SK-N-SH treated with all-trans-retinoic acid at 6 μM for 48 hours (cell line): Measurements from ENCODE around the gene GRHL1.

Experiments used
- ATAC-seq: fragments of 200-7000 bp; cut with Tn5 transposase; 3 replicates; pipeline ENCODE4 v1.9.1; 2020; ENCODE audit warnings: mild to moderate bottlenecking, moderate library complexity
- ARNTL ChIP-seq: fragments of 450-650 bp; formaldehyde crosslinking; IDR thresholded peaks from 2 replicates; pipeline ENCODE4 v1.5.0; 2020; ENCODE audit warnings: low read depth, mild to moderate bottlenecking, moderate library complexity, borderline replicate concordance
- BACH2 ChIP-seq: fragments of 250-450 bp; sonication (Bioruptor Pico); IDR thresholded peaks from 2 replicates; pipeline ENCODE4 v1.9.0; 2021; ENCODE audit warnings: mild to moderate bottlenecking, borderline replicate concordance
- CSDC2 ChIP-seq: fragments of 250-450 bp; sonication (Bioruptor Pico); IDR thresholded peaks from 2 replicates; pipeline ENCODE4 v1.5.0; 2020; ENCODE audit warnings: mild to moderate bottlenecking, moderate library complexity
- ESRRG ChIP-seq: fragments of 250-450 bp; sonication (Bioruptor Pico); IDR thresholded peaks from 2 replicates; pipeline ENCODE4 v1.6.1; 2021; ENCODE audit warnings: mild to moderate bottlenecking
- GLIS3 ChIP-seq: fragments of 250-450 bp; sonication (Bioruptor Pico); IDR thresholded peaks from 2 replicates; pipeline ENCODE4 v1.5.0; 2020; ENCODE audit warnings: mild to moderate bottlenecking, moderate library complexity
- ISL1 ChIP-seq: fragments of 250-450 bp; sonication (Bioruptor Pico); IDR thresholded peaks from 2 replicates; pipeline ENCODE4 v2.1.2; 2022; ENCODE audit warnings: mild to moderate bottlenecking, moderate library complexity
- OSR1 ChIP-seq: fragments of 250-450 bp; sonication (Bioruptor Pico); IDR thresholded peaks from 2 replicates; pipeline ENCODE4 v1.8.0; 2022; ENCODE audit warnings: moderate library complexity, mild to moderate bottlenecking, inconsistent platforms
- POU6F1 ChIP-seq: fragments of 250-450 bp; sonication (Bioruptor Pico); IDR thresholded peaks from 2 replicates; pipeline ENCODE4 v1.8.0; 2021; ENCODE audit warnings: low read depth, mild to moderate bottlenecking, moderate library complexity, borderline replicate concordance
- PPARA ChIP-seq: fragments of 250-450 bp; sonication (Bioruptor Pico); IDR thresholded peaks from 2 replicates; pipeline ENCODE4 v1.5.0; 2020; ENCODE audit warnings: mild to moderate bottlenecking, borderline replicate concordance
- RARB ChIP-seq: fragments of 250-450 bp; sonication (Bioruptor Pico); IDR thresholded peaks from 2 replicates; pipeline ENCODE4 v1.8.0; 2021; ENCODE audit warnings: mild to moderate bottlenecking, moderate library complexity
- SNAI2 ChIP-seq: fragments of 250-450 bp; sonication (Bioruptor Pico); IDR thresholded peaks from 2 replicates; pipeline ENCODE4 v1.5.0; 2020; ENCODE audit warnings: mild to moderate bottlenecking, moderate library complexity
- TCF4 ChIP-seq: fragments of 250-450 bp; sonication (Bioruptor Pico); IDR thresholded peaks from 2 replicates; pipeline ENCODE4 v1.8.0; 2021; ENCODE audit warnings: mild to moderate bottlenecking, moderate library complexity, borderline replicate concordance
- TOX ChIP-seq: fragments of 250-450 bp; sonication (Bioruptor Pico); IDR thresholded peaks from 2 replicates; pipeline ENCODE4 v1.8.0; 2021; ENCODE audit warnings: mild to moderate bottlenecking, moderate library complexity, borderline replicate concordance
- TSHZ2 ChIP-seq: fragments of 250-450 bp; sonication (Bioruptor Pico); IDR thresholded peaks from 2 replicates; pipeline ENCODE4 v1.5.0; 2020; ENCODE audit warnings: mild to moderate bottlenecking, moderate library complexity
- ZFP3 ChIP-seq: fragments of 250-450 bp; sonication (Bioruptor Pico); IDR thresholded peaks from 2 replicates; pipeline ENCODE4 v1.5.0; 2020; ENCODE audit warnings: mild to moderate bottlenecking, moderate library complexity
- ZNF565 ChIP-seq: fragments of 450-650 bp; formaldehyde crosslinking; conservative IDR thresholded peaks from 2 replicates; pipeline ENCODE4 v1.5.0; 2020; ENCODE audit warnings: low read depth, mild to moderate bottlenecking, moderate library complexity
- ZNF70 ChIP-seq: fragments of 450-650 bp; formaldehyde crosslinking; IDR thresholded peaks from 2 replicates; pipeline ENCODE4 v1.5.0; 2020; ENCODE audit warnings: mild to moderate bottlenecking, moderate library complexity
- ZNF8 ChIP-seq: fragments of 450-650 bp; formaldehyde crosslinking; IDR thresholded peaks from 2 replicates; pipeline ENCODE4 v1.5.0; 2020; ENCODE audit warnings: mild to moderate bottlenecking, moderate library complexity
- TF ChIP-seq, protein P1 (sequence below): fragments of 250-450 bp; sonication (Bioruptor Pico); IDR thresholded peaks from 2 replicates; pipeline ENCODE4 v1.5.1; 2020; ENCODE audit warnings: low read depth, mild to moderate bottlenecking, moderate library complexity
- TF ChIP-seq, protein P2 (sequence below): fragments of 250-450 bp; sonication (Bioruptor Pico); IDR thresholded peaks from 2 replicates; pipeline ENCODE4 v1.5.1; 2021; ENCODE audit warnings: mild to moderate bottlenecking, moderate library complexity

GRHL1 gene

GRCh38 chr2:10004836-10005235 is 53.3 kb downstream of the GRHL1 start:
- no peak for ATAC-seq
- TF ChIP-seq GLIS3 (no peak), TSHZ2 (CRISPR knock-in tag) (no peak), PPARA (CRISPR knock-in tag) (no peak), TCF4 (CRISPR knock-in tag) (no peak), CSDC2 (CRISPR knock-in tag) (no peak), ZFP3 (CRISPR knock-in tag) (no peak), ARNTL (CRISPR knock-in tag) (no peak), ZNF8 (CRISPR knock-in tag) (no peak)
- TF ChIP-seq, protein P1, sequence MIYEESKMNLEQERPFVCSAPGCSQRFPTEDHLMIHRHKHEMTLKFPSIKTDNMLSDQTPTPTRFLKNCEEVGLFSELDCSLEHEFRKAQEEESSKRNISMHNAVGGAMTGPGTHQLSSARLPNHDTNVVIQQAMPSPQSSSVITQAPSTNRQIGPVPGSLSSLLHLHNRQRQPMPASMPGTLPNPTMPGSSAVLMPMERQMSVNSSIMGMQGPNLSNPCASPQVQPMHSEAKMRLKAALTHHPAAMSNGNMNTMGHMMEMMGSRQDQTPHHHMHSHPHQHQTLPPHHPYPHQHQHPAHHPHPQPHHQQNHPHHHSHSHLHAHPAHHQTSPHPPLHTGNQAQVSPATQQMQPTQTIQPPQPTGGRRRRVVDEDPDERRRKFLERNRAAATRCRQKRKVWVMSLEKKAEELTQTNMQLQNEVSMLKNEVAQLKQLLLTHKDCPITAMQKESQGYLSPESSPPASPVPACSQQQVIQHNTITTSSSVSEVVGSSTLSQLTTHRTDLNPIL (CRISPR knock-in tag), result no peak

- no peak for ATAC-seq
- TF ChIP-seq, protein P2, sequence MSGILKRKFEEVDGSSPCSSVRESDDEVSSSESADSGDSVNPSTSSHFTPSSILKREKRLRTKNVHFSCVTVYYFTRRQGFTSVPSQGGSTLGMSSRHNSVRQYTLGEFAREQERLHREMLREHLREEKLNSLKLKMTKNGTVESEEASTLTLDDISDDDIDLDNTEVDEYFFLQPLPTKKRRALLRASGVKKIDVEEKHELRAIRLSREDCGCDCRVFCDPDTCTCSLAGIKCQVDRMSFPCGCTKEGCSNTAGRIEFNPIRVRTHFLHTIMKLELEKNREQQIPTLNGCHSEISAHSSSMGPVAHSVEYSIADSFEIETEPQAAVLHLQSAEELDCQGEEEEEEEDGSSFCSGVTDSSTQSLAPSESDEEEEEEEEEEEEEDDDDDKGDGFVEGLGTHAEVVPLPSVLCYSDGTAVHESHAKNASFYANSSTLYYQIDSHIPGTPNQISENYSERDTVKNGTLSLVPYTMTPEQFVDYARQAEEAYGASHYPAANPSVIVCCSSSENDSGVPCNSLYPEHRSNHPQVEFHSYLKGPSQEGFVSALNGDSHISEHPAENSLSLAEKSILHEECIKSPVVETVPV, result no peak
- TF ChIP-seq ISL1 (CRISPR knock-in tag) (no peak), RARB (CRISPR knock-in tag) (no peak), ZNF8 (CRISPR knock-in tag) (no peak), TSHZ2 (CRISPR knock-in tag) (no peak), POU6F1 (no peak), ESRRG (CRISPR knock-in tag) (no peak), OSR1 (no peak), TOX (CRISPR knock-in tag) (no peak), TCF4 (CRISPR knock-in tag) (no peak), ZNF565 (CRISPR knock-in tag) (no peak), BACH2 (CRISPR knock-in tag) (no peak), GLIS3 (no peak), SNAI2 (no peak), ZNF70 (CRISPR knock-in tag) (no peak)
- TF ChIP-seq, protein P1 (CRISPR knock-in tag), result no peak
Observed at GRCh38 chr2:10005461-10006235, 54.2 kb downstream of the GRHL1 start.
